ENCODE measurements around the gene FAM151A.

Gene FAM151A

DNA sequence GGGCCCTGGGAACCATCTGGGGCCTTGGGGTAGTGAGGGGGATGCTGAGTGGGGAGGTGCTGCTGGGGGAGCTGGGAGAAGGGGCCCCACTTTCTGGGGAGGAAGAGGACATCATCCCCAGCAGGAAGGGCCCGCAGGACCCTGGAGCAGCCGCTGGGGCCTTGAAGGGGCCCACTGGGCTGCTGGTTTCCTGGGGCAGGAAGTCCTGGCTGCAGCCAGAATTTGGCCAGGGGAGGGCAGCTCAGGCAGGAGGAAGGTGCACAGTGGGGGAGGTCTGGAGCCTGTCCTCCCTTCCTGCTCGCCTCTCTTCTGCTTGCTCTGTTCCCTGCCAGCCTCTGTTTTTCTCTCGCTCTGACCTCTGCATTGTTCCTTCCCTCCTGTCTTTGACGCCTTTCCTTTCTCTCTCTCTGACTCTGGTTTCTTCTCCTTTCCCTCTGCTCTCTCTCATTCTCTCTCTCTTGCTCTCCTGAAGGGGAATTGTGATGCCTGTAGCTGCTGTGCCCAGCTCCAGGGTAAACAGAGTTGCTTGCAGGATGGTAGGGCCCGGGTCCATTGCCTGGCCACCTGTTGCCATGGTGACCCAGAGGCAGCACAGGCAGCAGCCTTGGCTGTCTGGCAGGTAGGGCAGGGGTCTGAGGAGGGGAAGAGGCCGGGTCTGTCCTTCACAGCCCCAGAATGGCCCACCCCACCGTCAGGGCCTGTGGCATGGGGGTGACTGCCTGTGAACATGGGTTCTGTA lies 51.4 kb downstream of the FAM151A start:
- no peak for DNase-seq (ENCODE audit: low read depth)
- H3K27me3 ChIP-seq (replicated peaks; ENCODE audit: control insufficient read depth, insufficient read depth, low read length), result no peaks in the 10 kb centered on the region

DNA sequence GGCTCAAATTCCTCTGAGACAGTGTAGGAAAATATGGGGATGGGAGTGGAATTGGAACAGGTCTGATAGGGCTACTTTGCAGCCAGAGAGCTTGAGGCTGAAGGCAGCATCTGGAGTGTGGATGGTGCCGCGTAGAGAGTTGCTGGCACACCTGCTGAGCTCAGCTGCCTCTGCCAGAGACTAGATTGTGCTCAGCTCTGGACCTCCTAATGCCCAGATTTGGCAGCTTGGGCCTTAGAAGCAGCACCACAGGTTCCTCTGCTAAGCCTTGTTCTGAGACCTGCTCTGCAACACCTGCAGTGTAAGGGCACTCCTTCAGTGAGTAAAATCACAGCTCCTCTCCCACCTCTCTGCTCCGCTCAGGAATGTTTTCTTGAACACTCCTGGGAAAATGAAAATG lies 52.0 kb downstream of the FAM151A start:
- Histone ChIP-seq H3K9ac (ENCODE audit: low read length) (no peak overlapping the region), H3K9me3 (ENCODE audit: control insufficient read depth, low read length) (no peaks in the 10 kb centered on the region), H3K4me3 (ENCODE audit: low read length) (no peak overlapping the region), H3K4me1 (ENCODE audit: control insufficient read depth, insufficient read depth, low read length) (peaks cover 12% of the 10 kb centered on the region), H3K36me3 (ENCODE audit: control insufficient read depth, insufficient read depth, low read length, severe bottlenecking) (no peaks in the 10 kb centered on the region), H3K27me3 (replicated peaks; ENCODE audit: control insufficient read depth, insufficient read depth, low read length) (no peaks in the 10 kb centered on the region)
- no peak for DNase-seq (ENCODE audit: low read depth)

More for the DNA sequence above, 51.4 kb downstream of the FAM151A start:
- Histone ChIP-seq H3K36me3 (ENCODE audit: control insufficient read depth, insufficient read depth, low read length, severe bottlenecking) (no peaks in the 10 kb centered on the region), H3K9ac (ENCODE audit: low read length) (no peak overlapping the region), H3K4me3 (ENCODE audit: low read length) (no peak overlapping the region), H3K4me1 (ENCODE audit: control insufficient read depth, insufficient read depth, low read length) (peaks cover 12% of the 10 kb centered on the region), H3K9me3 (ENCODE audit: control insufficient read depth, low read length) (no peaks in the 10 kb centered on the region)

- H3K9me3 ChIP-seq (ENCODE audit: control insufficient read depth, low read length), result no peaks in the 10 kb centered on the region
- H3K36me3 ChIP-seq (ENCODE audit: control insufficient read depth, insufficient read depth, low read length, severe bottlenecking), result no peaks in the 10 kb centered on the region
- no peak for DNase-seq (ENCODE audit: low read depth)
- no peak overlapping the region for H3K9ac ChIP-seq (ENCODE audit: low read length)
- H3K4me1 ChIP-seq (ENCODE audit: control insufficient read depth, insufficient read depth, low read length), result peaks cover 12% of the 10 kb centered on the region
- H3K4me3 ChIP-seq (ENCODE audit: low read length), result no peak overlapping the region
- no peaks in the 10 kb centered on the region for H3K27me3 ChIP-seq (replicated peaks; ENCODE audit: control insufficient read depth, insufficient read depth, low read length)
Measured at GRCh38 chr1:54570161-54570560, 53.2 kb downstream of the FAM151A start.

GRCh38 chr1:54569339-54569738 lies 54.0 kb downstream of the FAM151A start:
- DNase-seq (ENCODE audit: low read depth), result peak; percentile 61
- H3K9me3 ChIP-seq (ENCODE audit: control insufficient read depth, low read length), result no peaks in the 10 kb centered on the region
- no peaks in the 10 kb centered on the region for H3K27me3 ChIP-seq (replicated peaks; ENCODE audit: control insufficient read depth, insufficient read depth, low read length)
- H3K4me3 ChIP-seq (ENCODE audit: low read length), result no peak overlapping the region
- H3K36me3 ChIP-seq (ENCODE audit: control insufficient read depth, insufficient read depth, low read length, severe bottlenecking), result no peaks in the 10 kb centered on the region
- peaks cover 12% of the 10 kb centered on the region for H3K4me1 ChIP-seq (ENCODE audit: control insufficient read depth, insufficient read depth, low read length)
- no peak overlapping the region for H3K9ac ChIP-seq (ENCODE audit: low read length)

- no peak overlapping the region for H3K4me3 ChIP-seq (ENCODE audit: low read length)
- H3K36me3 ChIP-seq (ENCODE audit: control insufficient read depth, insufficient read depth, low read length, severe bottlenecking), result no peaks in the 10 kb centered on the region
- no peaks in the 10 kb centered on the region for H3K27me3 ChIP-seq (replicated peaks; ENCODE audit: control insufficient read depth, insufficient read depth, low read length)
- H3K9ac ChIP-seq (ENCODE audit: low read length), result no peak overlapping the region
- H3K9me3 ChIP-seq (ENCODE audit: control insufficient read depth, low read length), result no peaks in the 10 kb centered on the region
- H3K4me1 ChIP-seq (ENCODE audit: control insufficient read depth, insufficient read depth, low read length), result peaks cover 12% of the 10 kb centered on the region
- peak; percentile 51 for DNase-seq (ENCODE audit: low read depth)
Measured at GRCh38 chr1:54567961-54568360, 55.4 kb downstream of the FAM151A start.

DNA sequence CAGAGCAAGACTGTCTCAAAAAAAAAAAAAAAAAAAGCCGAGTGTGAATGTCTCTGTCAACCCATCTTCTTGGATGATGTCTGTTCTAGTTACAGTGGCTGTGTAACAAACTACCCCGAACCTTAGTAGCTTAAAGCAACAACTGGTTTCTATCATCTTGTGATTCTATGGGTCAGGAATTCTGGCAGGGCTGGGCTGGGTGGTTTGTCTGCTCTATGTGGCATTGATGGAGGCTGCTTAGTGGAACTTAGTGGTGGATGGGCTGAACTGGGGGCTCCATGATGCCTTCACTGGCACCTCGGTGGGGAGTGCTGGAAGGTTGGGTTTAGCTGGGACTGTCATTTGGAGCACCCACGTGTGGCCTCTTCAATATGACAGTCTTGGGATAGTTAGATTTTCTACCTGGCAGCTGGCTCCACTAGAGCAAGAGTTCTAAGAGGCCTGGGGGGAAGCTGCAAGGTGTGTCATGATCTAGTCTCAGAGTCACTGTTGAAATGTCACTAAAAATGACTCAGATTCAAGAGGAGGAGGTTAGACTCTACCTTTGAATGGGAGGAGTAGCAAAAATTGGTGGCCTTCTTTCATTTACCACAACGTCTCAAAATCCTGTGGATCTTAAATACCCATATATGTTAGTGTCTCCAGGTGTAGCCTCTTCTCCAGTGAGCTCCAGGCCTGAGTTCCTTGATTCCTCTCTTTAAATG lies 56.7 kb downstream of the FAM151A start:
- Histone ChIP-seq H3K4me3 (ENCODE audit: low read length) (no peak overlapping the region), H3K27me3 (replicated peaks; ENCODE audit: control insufficient read depth, insufficient read depth, low read length) (no peaks in the 10 kb centered on the region), H3K36me3 (ENCODE audit: control insufficient read depth, insufficient read depth, low read length, severe bottlenecking) (no peaks in the 10 kb centered on the region), H3K9me3 (ENCODE audit: control insufficient read depth, low read length) (no peaks in the 10 kb centered on the region), H3K9ac (ENCODE audit: low read length) (no peak overlapping the region), H3K4me1 (ENCODE audit: control insufficient read depth, insufficient read depth, low read length) (peaks cover 12% of the 10 kb centered on the region)
- DNase-seq (ENCODE audit: low read depth), result no peak

GRCh38 chr1:54565113-54565501 lies 58.2 kb downstream of the FAM151A start:
- H3K27me3 ChIP-seq (replicated peaks; ENCODE audit: control insufficient read depth, insufficient read depth, low read length), result no peaks in the 10 kb centered on the region
- H3K4me3 ChIP-seq (ENCODE audit: low read length), result no peak overlapping the region
- H3K9me3 ChIP-seq (ENCODE audit: control insufficient read depth, low read length), result no peaks in the 10 kb centered on the region
- peaks cover 12% of the 10 kb centered on the region for H3K4me1 ChIP-seq (ENCODE audit: control insufficient read depth, insufficient read depth, low read length)
- H3K9ac ChIP-seq (ENCODE audit: low read length), result no peak overlapping the region
- H3K36me3 ChIP-seq (ENCODE audit: control insufficient read depth, insufficient read depth, low read length, severe bottlenecking), result no peaks in the 10 kb centered on the region
- DNase-seq (ENCODE audit: low read depth), result no peak

DNA sequence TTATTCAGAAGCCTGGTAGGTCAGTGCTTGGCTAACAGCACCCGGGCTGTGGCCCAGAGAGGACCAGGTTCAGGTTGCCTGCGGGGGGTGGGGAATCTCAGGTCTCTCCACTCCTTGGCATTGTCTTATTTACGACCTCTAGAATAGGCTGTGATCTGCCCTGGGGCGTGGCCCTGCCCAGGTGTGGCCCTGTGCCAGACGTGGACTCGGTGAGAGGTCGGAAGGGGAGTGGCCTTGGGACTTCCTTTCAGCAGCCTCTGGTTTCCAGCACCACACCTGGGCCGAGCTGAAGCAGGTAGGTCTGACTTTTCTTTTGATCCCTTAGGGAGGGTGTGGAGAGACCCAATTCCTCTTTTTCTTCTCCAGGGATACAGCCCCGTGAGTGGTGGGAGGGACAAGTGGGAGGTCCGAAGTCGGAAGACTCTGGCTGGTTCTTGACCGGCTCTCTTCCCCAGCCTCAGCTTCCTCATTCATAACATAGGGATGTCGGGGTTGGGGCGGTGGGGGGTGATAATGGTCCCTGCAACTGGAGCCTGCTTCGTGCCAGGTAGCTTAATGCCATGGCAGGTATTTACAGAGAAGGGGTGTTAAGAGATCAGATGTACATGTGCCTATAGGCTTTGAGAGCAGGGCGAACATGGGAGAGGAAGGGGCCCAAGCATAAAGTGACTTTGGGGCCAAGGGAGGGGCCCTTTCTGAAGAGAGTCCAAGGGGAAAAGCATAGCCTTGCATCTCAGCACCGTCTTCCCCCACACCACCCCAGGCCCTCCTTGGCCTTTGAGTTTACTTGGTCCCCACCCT lies 58.8 kb downstream of the FAM151A start:
- H3K9ac ChIP-seq (ENCODE audit: low read length), result no peak overlapping the region
- DNase-seq (ENCODE audit: low read depth), result no peak

GRCh38 chr1:54559771-54560231 lies 63.5 kb downstream of the FAM151A start:
- no peaks in the 10 kb centered on the region for H3K4me1 ChIP-seq (ENCODE audit: control insufficient read depth, insufficient read depth, low read length)
- no peak overlapping the region for H3K4me3 ChIP-seq (ENCODE audit: low read length)
- DNase-seq (ENCODE audit: low read depth), result no peak
- no peaks in the 10 kb centered on the region for H3K36me3 ChIP-seq (ENCODE audit: control insufficient read depth, insufficient read depth, low read length, severe bottlenecking)
- no peak overlapping the region for H3K9ac ChIP-seq (ENCODE audit: low read length)
- peaks cover 6% of the 10 kb centered on the region for H3K9me3 ChIP-seq (ENCODE audit: control insufficient read depth, low read length)
- H3K27me3 ChIP-seq (replicated peaks; ENCODE audit: control insufficient read depth, insufficient read depth, low read length), result no peaks in the 10 kb centered on the region

More for the DNA sequence above, 58.8 kb downstream of the FAM151A start:
- no peak overlapping the region for H3K4me3 ChIP-seq (ENCODE audit: low read length)
- no peaks in the 10 kb centered on the region for H3K36me3 ChIP-seq (ENCODE audit: control insufficient read depth, insufficient read depth, low read length, severe bottlenecking)
- H3K27me3 ChIP-seq (replicated peaks; ENCODE audit: control insufficient read depth, insufficient read depth, low read length), result no peaks in the 10 kb centered on the region
- peaks cover 11% of the 10 kb centered on the region for H3K4me1 ChIP-seq (ENCODE audit: control insufficient read depth, insufficient read depth, low read length)
- no peaks in the 10 kb centered on the region for H3K9me3 ChIP-seq (ENCODE audit: control insufficient read depth, low read length)

All from adipocyte (in vitro differentiated cells).